Activated gamma-delta T cell treated with anti-CD3 and anti-CD28 coated beads, Interleukin-2, amount 50 U/mL, for 16 hours (primary cell): ENCODE data around the gene PSMB1.
"Not testable (repeated sequence)": the region's sequence is repeated elsewhere in the genome, so short reads cannot be mapped to it uniquely, and the experiment has no call there.

Source experiments
- DNase-seq: peaks from one replicate; pipeline ENCODE4 v3.0.0-alpha.2; 2020; ENCODE audit warnings: low read depth

Gene PSMB1

DNA sequence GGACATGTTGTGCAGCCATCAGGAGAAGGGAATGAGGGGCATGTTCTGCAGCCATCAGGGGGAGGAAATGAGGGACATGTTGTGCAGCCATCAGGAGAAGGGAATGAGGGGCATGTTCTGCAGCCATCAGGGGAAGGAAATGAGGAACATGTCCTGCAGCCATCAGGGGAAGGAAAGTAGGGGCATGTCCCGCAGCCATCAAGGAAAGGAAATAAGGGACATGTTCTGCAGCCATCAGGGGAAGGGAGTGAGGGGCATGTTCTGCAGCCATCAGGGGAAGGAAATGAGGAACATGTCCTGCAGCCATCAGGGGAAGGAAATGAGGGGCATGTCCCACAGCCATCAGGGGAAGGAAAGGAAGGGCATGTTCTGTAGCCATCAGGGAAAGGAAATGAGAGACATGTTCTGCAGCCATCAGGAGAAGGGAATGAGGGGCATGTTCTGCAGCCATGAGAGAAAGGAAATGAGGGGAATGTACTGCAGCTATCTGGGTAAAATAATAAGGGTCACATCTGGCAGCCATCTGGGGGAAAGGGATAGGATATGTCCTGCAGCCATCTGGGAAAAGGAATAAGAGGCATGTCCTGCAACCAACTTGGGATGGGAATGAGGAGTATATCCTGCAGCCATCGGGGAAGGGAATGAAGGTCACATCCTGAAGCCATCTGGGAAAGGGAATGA lies 50.2 kb downstream of the PSMB1 start:
- DNase-seq: not testable (repeated sequence)

GRCh38 chr6:170502268-170502667 lies 50.8 kb downstream of the PSMB1 start:
- DNase-seq: not testable (repeated sequence)

GRCh38 chr6:170500955-170501590 lies 52.0 kb downstream of the PSMB1 start:
- DNase-seq: no peak

DNA sequence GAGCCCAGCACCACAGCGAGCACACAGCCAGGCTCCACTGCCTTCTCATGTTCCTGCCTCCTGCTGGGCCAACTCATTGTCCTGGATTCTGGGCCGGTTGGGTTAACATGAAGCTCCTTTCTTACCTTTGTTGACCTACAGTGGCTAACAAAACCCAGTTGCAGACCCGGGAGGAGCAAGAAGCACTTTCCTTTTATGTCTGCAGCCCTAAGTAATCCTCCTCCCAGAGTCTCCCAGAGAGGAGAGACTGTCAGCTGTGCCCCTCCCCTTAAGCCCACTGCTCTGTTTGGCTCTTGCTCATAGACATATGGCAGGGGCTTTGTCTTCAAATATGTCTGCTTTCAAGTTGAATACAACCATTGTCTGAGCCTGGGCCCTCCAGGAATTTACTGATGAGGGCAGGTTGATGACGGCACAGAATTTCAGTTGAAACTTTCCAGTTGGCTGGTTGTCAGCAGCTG lies 55.2 kb downstream of the PSMB1 start:
- DNase-seq: no peak

DNA sequence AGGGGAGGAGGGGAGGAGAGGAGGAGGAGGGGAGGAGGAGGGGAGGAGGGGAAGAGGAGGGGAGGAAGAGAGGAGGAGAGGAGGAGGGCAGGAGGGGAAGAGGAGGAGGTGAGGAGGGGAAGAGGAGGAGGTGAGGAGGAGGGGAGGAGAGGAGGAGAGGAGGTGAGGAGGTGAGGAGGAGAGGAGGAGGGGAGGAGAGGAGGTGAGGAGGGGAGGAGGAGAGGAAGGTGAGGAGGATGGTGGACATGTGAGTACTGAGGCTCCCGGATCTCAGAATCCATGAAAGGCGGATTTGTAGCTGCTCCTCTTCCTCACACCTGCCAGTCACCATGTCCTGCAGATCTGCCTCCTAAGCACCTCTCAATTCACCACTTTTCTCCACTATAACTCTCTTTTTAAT lies 59.8 kb downstream of the PSMB1 start:
- DNase-seq: no peak

DNA sequence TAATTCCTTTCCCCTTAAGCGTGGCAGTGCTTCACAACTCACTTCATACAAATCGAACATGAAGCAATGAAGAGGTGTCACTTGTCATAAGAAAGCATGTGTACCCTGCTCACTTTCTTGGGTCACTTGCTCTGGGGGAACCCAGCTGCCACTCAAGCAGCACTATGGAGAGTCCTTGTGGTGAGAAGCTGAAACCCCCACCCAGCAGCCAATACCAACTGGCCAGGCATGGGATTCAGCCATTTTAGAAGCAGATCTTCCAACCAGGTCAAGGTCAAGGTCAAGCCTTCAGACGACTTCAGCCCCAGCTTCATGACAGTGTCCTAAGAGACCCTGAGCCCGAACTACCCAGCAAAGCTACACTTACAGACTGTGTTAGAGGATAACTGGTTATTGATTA lies 62.8 kb downstream of the PSMB1 start:
- no peak for DNase-seq

DNA sequence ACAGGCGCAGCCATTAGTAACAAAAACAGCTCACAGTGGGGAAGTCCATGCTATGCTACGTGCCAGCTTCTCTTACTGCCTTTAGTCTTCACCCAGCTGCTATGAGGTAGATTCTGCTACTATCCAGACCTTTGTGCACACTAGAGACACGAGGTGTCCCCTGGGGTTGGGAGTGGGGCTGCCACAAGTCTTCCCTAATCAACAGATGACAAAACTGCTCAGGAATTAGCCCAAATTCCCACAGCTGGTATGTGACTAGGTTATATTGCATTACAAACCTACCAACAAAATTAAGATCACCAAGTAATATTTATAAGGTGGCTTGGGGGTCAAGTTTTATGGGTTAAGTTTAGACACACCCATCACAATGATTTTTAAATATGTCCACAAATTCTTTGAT lies 63.3 kb downstream of the PSMB1 start:
- DNase-seq: no peak

DNA sequence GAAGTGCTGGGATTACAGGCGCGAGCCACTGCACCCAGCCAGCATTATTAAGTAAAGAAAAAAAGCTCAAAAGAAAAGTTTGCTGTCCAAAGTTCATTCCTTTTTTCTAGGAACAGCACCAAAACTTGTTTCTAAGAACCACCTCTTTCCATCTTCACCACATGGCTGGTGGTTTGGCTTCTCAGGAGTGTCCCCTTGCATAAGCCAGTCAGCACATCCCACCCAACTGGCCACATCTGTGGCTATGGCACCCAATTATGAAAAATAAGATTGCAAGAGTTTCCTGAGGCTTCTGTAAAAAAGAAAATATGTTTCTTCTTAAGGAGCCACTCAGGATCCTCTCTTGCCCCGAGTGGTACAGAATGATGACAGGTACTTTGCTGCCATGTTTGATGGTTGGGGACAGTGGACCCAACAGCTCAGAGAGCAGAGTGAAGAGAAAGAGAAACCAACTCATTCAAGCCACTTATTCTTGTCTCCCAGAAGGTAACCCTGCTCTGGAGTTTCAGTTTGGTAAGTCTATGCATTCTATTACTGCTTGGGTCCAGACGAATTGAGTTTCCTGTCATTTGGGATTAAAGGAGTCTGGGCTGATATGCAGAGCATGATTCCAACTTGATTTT lies 65.3 kb downstream of the PSMB1 start:
- no peak for DNase-seq

GRCh38 chr6:170485159-170485558 lies 67.9 kb downstream of the PSMB1 start:
- DNase-seq: no peak
